Calu3 (cell line): ENCODE measurements around the gene EMILIN3. TPM values are rescaled to one million over a fixed set of nuclear protein-coding genes. Genes with fewer than 3 reads are reported as not detected.

ENCODE experiments used
- BruUV-seq: library from RNA; stranded (reverse); fragments of 400-500 nt; replicated peaks from 2 replicates; lab custom pipeline; 2021; lab: Mats Ljungman, UMichigan
- CTCF ChIA-PET: fragments of 300-600 bp; sonication (Branson Sonifier 250); formaldehyde crosslinking; loops from one replicate; lab custom pipeline; 2022; ENCODE audit warnings: antibody characterized with exemption; lab: Charles Lee
- DNase-seq: peaks from one replicate; pipeline ENCODE4 v3.0.0; 2022
- H3K27ac Mint-ChIP-seq: one replicate; pipeline ENCODE4 v1.8.0; 2022; ENCODE audit warnings: mixed read lengths; ENCODE audit not compliant: unreplicated experiment
- H3K27me3 Mint-ChIP-seq: one replicate; pipeline ENCODE4 v1.8.0; 2022; ENCODE audit warnings: mixed read lengths; ENCODE audit not compliant: unreplicated experiment
- H3K36me3 Mint-ChIP-seq: one replicate; pipeline ENCODE4 v1.8.0; 2022; ENCODE audit warnings: mild to moderate bottlenecking, moderate library complexity, mixed read lengths; ENCODE audit not compliant: insufficient read depth, unreplicated experiment
- H3K4me1 Mint-ChIP-seq: one replicate; pipeline ENCODE4 v1.8.0; 2022; ENCODE audit warnings: mild to moderate bottlenecking, low read depth, mixed read lengths; ENCODE audit not compliant: unreplicated experiment
- H3K4me3 Mint-ChIP-seq: one replicate; pipeline ENCODE4 v1.8.0; 2022; ENCODE audit warnings: mild to moderate bottlenecking, low read depth, moderate library complexity, mixed read lengths; ENCODE audit not compliant: unreplicated experiment
- H3K9me3 Mint-ChIP-seq: one replicate; pipeline ENCODE4 v1.8.0; 2022; ENCODE audit warnings: low read depth, mixed read lengths; ENCODE audit not compliant: unreplicated experiment
- intact Hi-C: fragments of 100-400 bp; cut with micrococcal nuclease; formaldehyde crosslinking; loops from one replicate; pipeline ENCODE4 v1.10.0; 2022; ENCODE audit not compliant: unreplicated experiment
- total RNA-seq: library from RNA; stranded (reverse); gene quantifications from 2 replicates; pipeline ENCODE4 v1.2.3, GENCODE V29; 2022
- TF ChIP-seq, protein P1 (sequence below): fragments of 200-600 bp; IDR thresholded peaks from one replicate; pipeline ENCODE4 v1.8.0; 2022; ENCODE audit warnings: antibody characterized with exemption; ENCODE audit not compliant: unreplicated experiment

EMILIN3 gene
- total RNA-seq, 1 experiment from 2014 or later = not detected

DNA sequence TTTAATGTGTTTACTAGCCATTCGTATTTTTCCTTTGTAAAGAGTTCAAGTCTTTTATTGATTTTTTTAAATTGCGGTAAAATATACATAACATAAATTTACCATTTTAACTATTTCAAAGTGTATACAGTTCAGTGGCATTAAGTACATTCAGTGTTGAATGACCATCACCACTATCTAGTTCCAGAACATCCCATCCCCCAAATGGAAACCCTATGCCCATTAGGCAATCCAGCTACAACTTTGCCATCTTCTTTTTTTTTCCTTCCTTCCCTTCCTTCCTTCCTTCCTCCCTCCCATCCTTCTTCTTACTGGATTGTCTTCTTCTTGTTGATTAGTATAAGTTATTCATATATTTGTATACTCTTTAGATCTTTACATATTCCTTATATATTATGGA is 17.4 kb downstream of the EMILIN3 start:
- TF ChIP-seq, protein P1, sequence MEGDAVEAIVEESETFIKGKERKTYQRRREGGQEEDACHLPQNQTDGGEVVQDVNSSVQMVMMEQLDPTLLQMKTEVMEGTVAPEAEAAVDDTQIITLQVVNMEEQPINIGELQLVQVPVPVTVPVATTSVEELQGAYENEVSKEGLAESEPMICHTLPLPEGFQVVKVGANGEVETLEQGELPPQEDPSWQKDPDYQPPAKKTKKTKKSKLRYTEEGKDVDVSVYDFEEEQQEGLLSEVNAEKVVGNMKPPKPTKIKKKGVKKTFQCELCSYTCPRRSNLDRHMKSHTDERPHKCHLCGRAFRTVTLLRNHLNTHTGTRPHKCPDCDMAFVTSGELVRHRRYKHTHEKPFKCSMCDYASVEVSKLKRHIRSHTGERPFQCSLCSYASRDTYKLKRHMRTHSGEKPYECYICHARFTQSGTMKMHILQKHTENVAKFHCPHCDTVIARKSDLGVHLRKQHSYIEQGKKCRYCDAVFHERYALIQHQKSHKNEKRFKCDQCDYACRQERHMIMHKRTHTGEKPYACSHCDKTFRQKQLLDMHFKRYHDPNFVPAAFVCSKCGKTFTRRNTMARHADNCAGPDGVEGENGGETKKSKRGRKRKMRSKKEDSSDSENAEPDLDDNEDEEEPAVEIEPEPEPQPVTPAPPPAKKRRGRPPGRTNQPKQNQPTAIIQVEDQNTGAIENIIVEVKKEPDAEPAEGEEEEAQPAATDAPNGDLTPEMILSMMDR = no peak
- no peak for DNase-seq
- intact Hi-C loops = no loop called here
- Mint-ChIP-seq H3K4me3 (no peak overlapping the region), H3K36me3 (no peaks in the 10 kb centered on the region), H3K27me3 (no peaks in the 10 kb centered on the region), H3K27ac (no peak overlapping the region), H3K4me1 (no peaks in the 10 kb centered on the region), H3K9me3 (no peaks in the 10 kb centered on the region)
- BruUV-seq = no TSS peak
- CTCF ChIA-PET = interaction anchor here (1.5 kb wide), 1 partner anchor 8 kb away, joined by 6 read pairs; the partner anchor contains the start of gene LPIN3

DNA sequence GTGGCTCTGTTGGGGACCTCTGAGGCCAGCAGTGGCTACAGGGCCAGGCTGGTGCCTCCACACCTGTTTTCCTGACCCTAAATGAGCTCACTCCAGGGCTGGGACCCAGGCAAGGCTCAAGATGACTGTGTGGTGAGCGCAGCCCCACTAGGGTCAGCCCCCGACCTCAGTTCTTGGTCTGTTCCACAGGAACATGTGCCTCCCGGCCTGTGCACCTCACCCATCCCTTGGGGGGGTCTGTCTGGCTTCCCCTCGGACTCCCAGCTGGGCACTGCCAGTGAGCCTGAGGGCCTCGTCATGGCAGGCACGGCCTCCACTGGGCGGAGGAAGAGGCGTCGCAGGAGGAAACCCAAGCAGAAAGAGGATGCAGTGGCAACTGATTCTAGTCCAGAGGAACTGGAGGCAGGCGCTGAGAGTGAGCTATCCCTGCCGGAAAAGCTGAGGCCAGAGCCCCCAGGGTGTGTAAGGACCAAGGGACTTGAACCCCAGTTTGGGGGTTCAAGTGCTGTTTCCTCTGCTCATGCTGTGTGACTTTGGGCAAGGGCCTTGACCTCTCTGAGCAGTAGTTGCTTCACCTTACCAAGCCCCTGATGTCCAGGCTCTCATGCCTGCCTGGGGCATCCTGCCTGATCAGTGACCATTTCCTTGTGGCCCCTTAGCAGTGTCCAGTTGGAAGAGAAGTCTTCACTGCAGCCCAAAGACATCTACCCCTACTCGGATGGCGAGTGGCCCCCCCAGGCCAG is 18.0 kb downstream of the EMILIN3 start:
- DNase-seq = no peak
- intact Hi-C loops = no loop called here
- no peak overlapping the region for H3K27ac Mint-ChIP-seq
- peaks cover under 1% of the 10 kb centered on the region for H3K36me3 Mint-ChIP-seq
- no TSS peak for BruUV-seq
- TF ChIP-seq, protein P1 = no peak
- H3K27me3 Mint-ChIP-seq = no peaks in the 10 kb centered on the region
- H3K9me3 Mint-ChIP-seq = no peaks in the 10 kb centered on the region
- H3K4me1 Mint-ChIP-seq = no peaks in the 10 kb centered on the region
- CTCF ChIA-PET = no interaction called here
- H3K4me3 Mint-ChIP-seq = no peak overlapping the region

DNA sequence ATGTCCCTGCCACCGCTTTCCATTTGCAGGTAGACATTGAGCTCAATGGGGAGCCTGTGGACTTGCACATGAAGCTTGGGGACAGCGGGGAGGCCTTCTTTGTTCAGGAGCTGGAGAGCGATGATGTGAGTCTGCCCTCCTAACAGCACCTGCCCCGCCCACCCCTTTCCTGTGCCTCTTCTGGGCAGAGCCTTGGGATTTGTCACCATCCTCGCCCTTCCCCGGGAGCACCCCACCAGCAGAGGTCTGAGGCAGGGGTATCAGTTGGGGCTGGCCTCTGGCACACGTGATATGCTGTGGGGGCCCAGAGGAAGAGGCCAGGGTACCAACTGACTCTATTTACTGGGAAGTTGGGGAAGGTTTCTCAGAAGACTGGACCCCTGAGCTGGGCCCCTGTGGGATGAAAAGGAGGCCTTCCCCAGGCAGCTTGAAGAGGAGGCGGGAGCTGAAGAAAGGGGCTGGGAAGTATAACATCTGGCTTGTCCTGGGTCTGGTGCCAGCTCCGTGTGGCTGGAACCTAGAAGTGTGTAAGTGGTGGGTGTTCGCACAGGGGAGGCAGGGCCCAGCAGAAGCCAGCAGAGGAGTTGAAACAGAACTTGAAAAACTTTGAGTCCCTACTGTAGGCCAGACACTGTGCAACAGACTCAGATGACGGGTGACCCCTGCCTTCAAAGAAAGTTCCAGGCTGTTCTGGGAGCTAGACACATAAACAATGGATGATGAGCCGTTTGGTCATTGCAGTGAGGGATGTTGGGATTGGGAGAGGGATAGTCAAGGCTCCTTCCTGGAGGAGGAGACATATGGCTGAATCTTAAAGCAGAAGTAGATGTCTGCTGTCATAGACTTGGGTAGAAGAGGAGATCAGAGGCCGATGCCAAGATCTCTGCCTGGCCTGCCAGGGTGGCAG is 18.8 kb downstream of the EMILIN3 start:
- peaks cover 5% of the 10 kb centered on the region for H3K36me3 Mint-ChIP-seq
- no TSS peak for BruUV-seq
- H3K4me1 Mint-ChIP-seq = no peaks in the 10 kb centered on the region
- H3K27ac Mint-ChIP-seq = no peak overlapping the region
- CTCF ChIA-PET = no interaction called here
- no peak for DNase-seq
- intact Hi-C loops = no loop called here
- no peak overlapping the region for H3K4me3 Mint-ChIP-seq
- TF ChIP-seq, protein P1 = no peak
- no peaks in the 10 kb centered on the region for H3K27me3 Mint-ChIP-seq
- no peaks in the 10 kb centered on the region for H3K9me3 Mint-ChIP-seq

DNA sequence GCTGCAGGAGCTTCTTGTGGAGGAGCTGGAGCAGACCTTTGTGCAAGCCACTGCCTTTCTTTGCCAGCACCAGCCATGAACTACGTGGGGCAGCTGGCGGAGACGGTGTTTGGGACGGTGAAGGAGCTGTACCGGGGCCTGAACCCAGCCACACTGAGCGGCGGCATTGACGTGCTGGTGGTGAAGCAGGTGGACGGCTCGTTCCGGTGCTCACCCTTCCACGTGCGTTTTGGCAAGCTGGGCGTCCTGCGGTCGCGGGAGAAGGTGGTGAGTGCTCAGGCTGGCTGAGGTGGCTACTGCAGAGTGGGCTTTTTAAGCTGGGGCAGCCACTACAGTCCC is 20.9 kb downstream of the EMILIN3 start:
- Mint-ChIP-seq H3K27ac (no peak overlapping the region), H3K27me3 (no peaks in the 10 kb centered on the region), H3K36me3 (peaks cover 12% of the 10 kb centered on the region), H3K4me1 (no peaks in the 10 kb centered on the region), H3K4me3 (no peak overlapping the region), H3K9me3 (no peaks in the 10 kb centered on the region)
- intact Hi-C loops = no loop called here
- BruUV-seq = no TSS peak
- TF ChIP-seq, protein P1 = no peak
- CTCF ChIA-PET = no interaction called here
- no peak for DNase-seq
